Measurements from ENCODE around the gene NCMAP. TPM values are rescaled to one million over a fixed set of nuclear protein-coding genes. Genes with fewer than 3 reads are reported as not detected.

Gene NCMAP
- total and polyA plus RNA-seq, 2 experiments from 2014 or later: 0.17 to 0.23 TPM

DNA sequence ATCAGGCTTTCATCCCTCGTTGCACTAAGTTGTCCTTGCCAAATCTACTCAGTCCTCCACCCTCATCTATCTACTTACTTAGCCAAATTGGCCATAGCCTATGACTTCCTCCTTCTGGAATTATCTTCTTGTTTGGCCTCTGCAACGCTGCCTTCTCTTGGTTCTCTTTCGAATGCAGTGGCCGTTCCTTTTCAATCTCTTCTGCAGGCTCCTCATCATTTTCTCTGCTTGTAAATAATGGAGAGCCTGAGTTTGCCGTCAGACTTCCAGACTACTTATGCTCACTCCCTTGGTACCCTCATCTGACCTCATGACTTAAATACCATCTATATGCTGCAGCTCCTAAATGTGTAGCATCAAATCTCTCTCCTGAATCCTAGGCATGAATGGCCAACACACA is 64.8 kb downstream of the NCMAP start:
- peaks cover 2% of the 10 kb centered on the region for H3K27me3 Mint-ChIP-seq (ENCODE audit: insufficient read depth, low read depth, poor library complexity)
- no peaks in the 10 kb centered on the region for H4K20me1 ChIP-seq (replicated peaks; ENCODE audit: insufficient read depth)
- no peaks in the 10 kb centered on the region for H3K4me1 Mint-ChIP-seq
- H3K9me3 Mint-ChIP-seq: peaks cover 3% of the 10 kb centered on the region; the same call in 1 of the 3 replicates
- no peak overlapping the region for H3K4me2 ChIP-seq
- H3K4me3 Mint-ChIP-seq: no peak overlapping the region
- no peak overlapping the region for H3K27ac ChIP-seq (ENCODE audit: low read depth)
- DNase-seq (ENCODE audit: low spot score) (no peak), ATAC-seq (no peak)
- H3K36me3 Mint-ChIP-seq (ENCODE audit: low read depth): no peaks in the 10 kb centered on the region; the same call in 2 of the 3 replicates
- H3K9me2 ChIP-seq (ENCODE audit: insufficient read depth): no peaks in the 10 kb centered on the region
- H3K4me1 ChIP-seq (ENCODE audit: insufficient read depth): no peaks in the 10 kb centered on the region
- H2AFZ ChIP-seq: peak overlapping the region; percentile 72
- H3K27me3 ChIP-seq (ENCODE audit: insufficient read depth): no peaks in the 10 kb centered on the region
- TF ChIP-seq JUNB (IDR thresholded peaks at IDR 0.05; ENCODE audit: unreplicated experiment) (no peak), STAT1 (IDR thresholded peaks at IDR 0.05; ENCODE audit: unreplicated experiment) (no peak), ZNF114 (CRISPR knock-in tag; IDR thresholded peaks at IDR 0.05) (no peak), NANOG (IDR thresholded peaks at IDR 0.05; ENCODE audit: borderline replicate concordance) (no peak), CTCF (conservative IDR thresholded peaks at IDR 0.05; ENCODE audit: low read depth in 2 of 2) (no peak), EZH2phosphoT487 (IDR thresholded peaks at IDR 0.05; ENCODE audit: unreplicated experiment) (no peak), EZH2 (IDR thresholded peaks at IDR 0.05; ENCODE audit: low read depth, unreplicated experiment) (no peak), POLR2AphosphoS5 (IDR thresholded peaks at IDR 0.05; ENCODE audit: low read depth) (no peak), CREB1 (CRISPR knock-in tag; IDR thresholded peaks at IDR 0.05; ENCODE audit: low read depth) (no peak), ZNF331 (CRISPR knock-in tag; IDR thresholded peaks at IDR 0.05; ENCODE audit: low read depth) (no peak)
- TF ChIP-seq, protein P1, sequence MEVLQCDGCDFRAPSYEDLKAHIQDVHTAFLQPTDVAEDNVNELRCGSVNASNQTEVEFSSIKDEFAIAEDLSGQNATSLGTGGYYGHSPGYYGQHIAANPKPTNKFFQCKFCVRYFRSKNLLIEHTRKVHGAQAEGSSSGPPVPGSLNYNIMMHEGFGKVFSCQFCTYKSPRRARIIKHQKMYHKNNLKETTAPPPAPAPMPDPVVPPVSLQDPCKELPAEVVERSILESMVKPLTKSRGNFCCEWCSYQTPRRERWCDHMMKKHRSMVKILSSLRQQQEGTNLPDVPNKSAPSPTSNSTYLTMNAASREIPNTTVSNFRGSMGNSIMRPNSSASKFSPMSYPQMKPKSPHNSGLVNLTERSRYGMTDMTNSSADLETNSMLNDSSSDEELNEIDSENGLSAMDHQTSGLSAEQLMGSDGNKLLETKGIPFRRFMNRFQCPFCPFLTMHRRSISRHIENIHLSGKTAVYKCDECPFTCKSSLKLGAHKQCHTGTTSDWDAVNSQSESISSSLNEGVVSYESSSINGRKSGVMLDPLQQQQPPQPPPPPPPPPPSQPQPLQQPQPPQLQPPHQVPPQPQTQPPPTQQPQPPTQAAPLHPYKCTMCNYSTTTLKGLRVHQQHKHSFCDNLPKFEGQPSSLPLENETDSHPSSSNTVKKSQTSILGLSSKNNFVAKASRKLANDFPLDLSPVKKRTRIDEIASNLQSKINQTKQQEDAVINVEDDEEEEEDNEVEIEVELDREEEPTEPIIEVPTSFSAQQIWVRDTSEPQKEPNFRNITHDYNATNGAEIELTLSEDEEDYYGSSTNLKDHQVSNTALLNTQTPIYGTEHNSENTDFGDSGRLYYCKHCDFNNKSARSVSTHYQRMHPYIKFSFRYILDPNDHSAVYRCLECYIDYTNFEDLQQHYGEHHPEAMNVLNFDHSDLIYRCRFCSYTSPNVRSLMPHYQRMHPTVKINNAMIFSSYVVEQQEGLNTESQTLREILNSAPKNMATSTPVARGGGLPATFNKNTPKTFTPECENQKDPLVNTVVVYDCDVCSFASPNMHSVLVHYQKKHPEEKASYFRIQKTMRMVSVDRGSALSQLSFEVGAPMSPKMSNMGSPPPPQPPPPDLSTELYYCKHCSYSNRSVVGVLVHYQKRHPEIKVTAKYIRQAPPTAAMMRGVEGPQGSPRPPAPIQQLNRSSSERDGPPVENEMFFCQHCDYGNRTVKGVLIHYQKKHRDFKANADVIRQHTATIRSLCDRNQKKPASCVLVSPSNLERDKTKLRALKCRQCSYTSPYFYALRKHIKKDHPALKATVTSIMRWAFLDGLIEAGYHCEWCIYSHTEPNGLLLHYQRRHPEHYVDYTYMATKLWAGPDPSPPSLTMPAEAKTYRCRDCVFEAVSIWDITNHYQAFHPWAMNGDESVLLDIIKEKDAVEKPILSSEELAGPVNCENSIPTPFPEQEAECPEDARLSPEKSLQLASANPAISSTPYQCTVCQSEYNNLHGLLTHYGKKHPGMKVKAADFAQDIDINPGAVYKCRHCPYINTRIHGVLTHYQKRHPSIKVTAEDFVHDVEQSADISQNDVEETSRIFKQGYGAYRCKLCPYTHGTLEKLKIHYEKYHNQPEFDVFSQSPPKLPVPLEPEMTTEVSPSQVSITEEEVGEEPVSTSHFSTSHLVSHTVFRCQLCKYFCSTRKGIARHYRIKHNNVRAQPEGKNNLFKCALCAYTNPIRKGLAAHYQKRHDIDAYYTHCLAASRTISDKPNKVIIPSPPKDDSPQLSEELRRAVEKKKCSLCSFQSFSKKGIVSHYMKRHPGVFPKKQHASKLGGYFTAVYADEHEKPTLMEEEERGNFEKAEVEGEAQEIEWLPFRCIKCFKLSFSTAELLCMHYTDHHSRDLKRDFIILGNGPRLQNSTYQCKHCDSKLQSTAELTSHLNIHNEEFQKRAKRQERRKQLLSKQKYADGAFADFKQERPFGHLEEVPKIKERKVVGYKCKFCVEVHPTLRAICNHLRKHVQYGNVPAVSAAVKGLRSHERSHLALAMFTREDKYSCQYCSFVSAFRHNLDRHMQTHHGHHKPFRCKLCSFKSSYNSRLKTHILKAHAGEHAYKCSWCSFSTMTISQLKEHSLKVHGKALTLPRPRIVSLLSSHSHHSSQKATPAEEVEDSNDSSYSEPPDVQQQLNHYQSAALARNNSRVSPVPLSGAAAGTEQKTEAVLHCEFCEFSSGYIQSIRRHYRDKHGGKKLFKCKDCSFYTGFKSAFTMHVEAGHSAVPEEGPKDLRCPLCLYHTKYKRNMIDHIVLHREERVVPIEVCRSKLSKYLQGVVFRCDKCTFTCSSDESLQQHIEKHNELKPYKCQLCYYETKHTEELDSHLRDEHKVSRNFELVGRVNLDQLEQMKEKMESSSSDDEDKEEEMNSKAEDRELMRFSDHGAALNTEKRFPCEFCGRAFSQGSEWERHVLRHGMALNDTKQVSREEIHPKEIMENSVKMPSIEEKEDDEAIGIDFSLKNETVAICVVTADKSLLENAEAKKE (CRISPR knock-in tag; IDR thresholded peaks at IDR 0.05): no peak
- TF ChIP-seq, protein P2, sequence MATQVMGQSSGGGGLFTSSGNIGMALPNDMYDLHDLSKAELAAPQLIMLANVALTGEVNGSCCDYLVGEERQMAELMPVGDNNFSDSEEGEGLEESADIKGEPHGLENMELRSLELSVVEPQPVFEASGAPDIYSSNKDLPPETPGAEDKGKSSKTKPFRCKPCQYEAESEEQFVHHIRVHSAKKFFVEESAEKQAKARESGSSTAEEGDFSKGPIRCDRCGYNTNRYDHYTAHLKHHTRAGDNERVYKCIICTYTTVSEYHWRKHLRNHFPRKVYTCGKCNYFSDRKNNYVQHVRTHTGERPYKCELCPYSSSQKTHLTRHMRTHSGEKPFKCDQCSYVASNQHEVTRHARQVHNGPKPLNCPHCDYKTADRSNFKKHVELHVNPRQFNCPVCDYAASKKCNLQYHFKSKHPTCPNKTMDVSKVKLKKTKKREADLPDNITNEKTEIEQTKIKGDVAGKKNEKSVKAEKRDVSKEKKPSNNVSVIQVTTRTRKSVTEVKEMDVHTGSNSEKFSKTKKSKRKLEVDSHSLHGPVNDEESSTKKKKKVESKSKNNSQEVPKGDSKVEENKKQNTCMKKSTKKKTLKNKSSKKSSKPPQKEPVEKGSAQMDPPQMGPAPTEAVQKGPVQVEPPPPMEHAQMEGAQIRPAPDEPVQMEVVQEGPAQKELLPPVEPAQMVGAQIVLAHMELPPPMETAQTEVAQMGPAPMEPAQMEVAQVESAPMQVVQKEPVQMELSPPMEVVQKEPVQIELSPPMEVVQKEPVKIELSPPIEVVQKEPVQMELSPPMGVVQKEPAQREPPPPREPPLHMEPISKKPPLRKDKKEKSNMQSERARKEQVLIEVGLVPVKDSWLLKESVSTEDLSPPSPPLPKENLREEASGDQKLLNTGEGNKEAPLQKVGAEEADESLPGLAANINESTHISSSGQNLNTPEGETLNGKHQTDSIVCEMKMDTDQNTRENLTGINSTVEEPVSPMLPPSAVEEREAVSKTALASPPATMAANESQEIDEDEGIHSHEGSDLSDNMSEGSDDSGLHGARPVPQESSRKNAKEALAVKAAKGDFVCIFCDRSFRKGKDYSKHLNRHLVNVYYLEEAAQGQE (IDR thresholded peaks at IDR 0.05; ENCODE audit: unreplicated experiment): no peak
- TF ChIP-seq, protein P3, sequence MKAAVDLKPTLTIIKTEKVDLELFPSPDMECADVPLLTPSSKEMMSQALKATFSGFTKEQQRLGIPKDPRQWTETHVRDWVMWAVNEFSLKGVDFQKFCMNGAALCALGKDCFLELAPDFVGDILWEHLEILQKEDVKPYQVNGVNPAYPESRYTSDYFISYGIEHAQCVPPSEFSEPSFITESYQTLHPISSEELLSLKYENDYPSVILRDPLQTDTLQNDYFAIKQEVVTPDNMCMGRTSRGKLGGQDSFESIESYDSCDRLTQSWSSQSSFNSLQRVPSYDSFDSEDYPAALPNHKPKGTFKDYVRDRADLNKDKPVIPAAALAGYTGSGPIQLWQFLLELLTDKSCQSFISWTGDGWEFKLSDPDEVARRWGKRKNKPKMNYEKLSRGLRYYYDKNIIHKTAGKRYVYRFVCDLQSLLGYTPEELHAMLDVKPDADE (IDR thresholded peaks at IDR 0.05): no peak
- no peak overlapping the region for H3K27ac Mint-ChIP-seq
- H3K4me3 ChIP-seq: no peak overlapping the region
- H3K36me3 ChIP-seq (ENCODE audit: insufficient read depth): no peaks in the 10 kb centered on the region
- H3F3A ChIP-seq (replicated peaks; ENCODE audit: low read depth): no peaks in the 10 kb centered on the region
- H3K79me2 ChIP-seq (replicated peaks; ENCODE audit: insufficient read depth): no peaks in the 10 kb centered on the region

Measured in GM23338 (cell line).